Skeletal muscle satellite cell (primary cell): ENCODE measurements around the gene TMED5.
"Not testable (repeated sequence)": the region's sequence is repeated elsewhere in the genome, so short reads cannot be mapped to it uniquely, and the experiment has no call there.

Experiments
- H3K27me3 ChIP-seq: 2 replicates; pipeline ENCODE4 v1.7.0; 2013; ENCODE audit warnings: low read length; ENCODE audit not compliant: control insufficient read depth, insufficient read depth
- H3K36me3 ChIP-seq: 2 replicates; pipeline ENCODE4 v1.7.0; 2013; ENCODE audit warnings: mild to moderate bottlenecking, control low read depth, low read length; ENCODE audit not compliant: insufficient read depth
- H3K4me1 ChIP-seq: 2 replicates; pipeline ENCODE4 v1.7.0; 2013; ENCODE audit warnings: low read length; ENCODE audit not compliant: control insufficient read depth, insufficient read depth
- H3K4me2 ChIP-seq: 2 replicates; pipeline ENCODE4 v1.7.0; 2013; ENCODE audit warnings: mild to moderate bottlenecking, low read length
- H3K4me3 ChIP-seq: 2 replicates; pipeline ENCODE4 v1.7.0; 2013; ENCODE audit warnings: low read length
- H3K9ac ChIP-seq: 2 replicates; pipeline ENCODE4 v1.7.0; 2013; ENCODE audit warnings: mild to moderate bottlenecking, low read depth, low read length, moderate library complexity
- H3K9me3 ChIP-seq: replicated peaks from 2 replicates; pipeline ENCODE4 v1.7.0; 2013; ENCODE audit warnings: mild to moderate bottlenecking, control low read depth, low read length

The TMED5 gene

GRCh38 chr1:93170141-93170678, 10.0 kb downstream of the TMED5 start:
- not testable (repeated sequence) for H3K36me3 ChIP-seq

GRCh38 chr1:93167006-93167405, 13.2 kb downstream of the TMED5 start:
- H3K9me3 ChIP-seq, result no peaks in the 10 kb centered on the region

More at GRCh38 chr1:93170141-93170678, 10.0 kb downstream of the TMED5 start:
- H3K9me3 ChIP-seq, H3K9ac ChIP-seq, H3K4me2 ChIP-seq, H3K4me3 ChIP-seq, H3K27me3 ChIP-seq: not testable (repeated sequence)
- peaks cover 11% of the 10 kb centered on the region for H3K4me1 ChIP-seq

GRCh38 chr1:93165895-93166294, 14.3 kb downstream of the TMED5 start:
- H3K36me3 ChIP-seq, result peaks cover 11% of the 10 kb centered on the region
- H3K4me2 ChIP-seq, H3K4me1 ChIP-seq, H3K9ac ChIP-seq, H3K4me3 ChIP-seq, H3K27me3 ChIP-seq, H3K9me3 ChIP-seq: not testable (repeated sequence)

More at GRCh38 chr1:93167006-93167405, 13.2 kb downstream of the TMED5 start:
- Histone ChIP-seq H3K4me2 (no peak overlapping the region), H3K27me3 (no peaks in the 10 kb centered on the region), H3K4me1 (peaks cover 6% of the 10 kb centered on the region), H3K4me3 (no peak overlapping the region), H3K36me3 (peaks cover 3% of the 10 kb centered on the region), H3K9ac (no peak overlapping the region)

- H3K4me2 ChIP-seq, result no peak overlapping the region
- H3K36me3 ChIP-seq, result peaks cover 11% of the 10 kb centered on the region
- no peak overlapping the region for H3K9ac ChIP-seq
- no peaks in the 10 kb centered on the region for H3K9me3 ChIP-seq
- H3K4me3 ChIP-seq, result no peak overlapping the region
- H3K4me1 ChIP-seq, result no peaks in the 10 kb centered on the region
- H3K27me3 ChIP-seq, result no peaks in the 10 kb centered on the region
Measured at GRCh38 chr1:93164816-93165215, 15.4 kb downstream of the TMED5 start.

GRCh38 chr1:93163314-93163713, 16.9 kb downstream of the TMED5 start:
- not testable (repeated sequence) for H3K9ac ChIP-seq, H3K4me1 ChIP-seq, H3K9me3 ChIP-seq, H3K4me3 ChIP-seq, H3K4me2 ChIP-seq, H3K27me3 ChIP-seq
- H3K36me3 ChIP-seq, result peaks cover 18% of the 10 kb centered on the region

- H3K9ac ChIP-seq, result no peak overlapping the region
Measured at GRCh38 chr1:93159337-93159736, 20.9 kb downstream of the TMED5 start.

GRCh38 chr1:93155335-93155734, 24.9 kb downstream of the TMED5 start:
- Histone ChIP-seq H3K4me3 (no peak overlapping the region), H3K4me2 (no peak overlapping the region), H3K4me1 (peaks cover 9% of the 10 kb centered on the region), H3K9ac (no peak overlapping the region), H3K9me3 (no peaks in the 10 kb centered on the region), H3K27me3 (no peaks in the 10 kb centered on the region), H3K36me3 (peaks cover 42% of the 10 kb centered on the region)

More at GRCh38 chr1:93159337-93159736, 20.9 kb downstream of the TMED5 start:
- Histone ChIP-seq H3K9me3 (no peaks in the 10 kb centered on the region), H3K36me3 (peaks cover 36% of the 10 kb centered on the region), H3K4me3 (no peak overlapping the region), H3K27me3 (no peaks in the 10 kb centered on the region), H3K4me1 (peaks cover 9% of the 10 kb centered on the region), H3K4me2 (no peak overlapping the region)

GRCh38 chr1:93154898-93155297, 25.3 kb downstream of the TMED5 start:
- Histone ChIP-seq H3K4me3 (no peak overlapping the region), H3K9me3 (no peaks in the 10 kb centered on the region), H3K36me3 (peaks cover 46% of the 10 kb centered on the region), H3K9ac (no peak overlapping the region), H3K27me3 (no peaks in the 10 kb centered on the region), H3K4me2 (no peak overlapping the region), H3K4me1 (peaks cover 9% of the 10 kb centered on the region)

GRCh38 chr1:93152835-93153234, 27.4 kb downstream of the TMED5 start:
- no peak overlapping the region for H3K4me2 ChIP-seq
- H3K4me3 ChIP-seq, result no peak overlapping the region
- H3K36me3 ChIP-seq, result peaks cover 54% of the 10 kb centered on the region
- no peak overlapping the region for H3K9ac ChIP-seq
- H3K4me1 ChIP-seq, result peaks cover 16% of the 10 kb centered on the region
- no peaks in the 10 kb centered on the region for H3K9me3 ChIP-seq
- no peaks in the 10 kb centered on the region for H3K27me3 ChIP-seq

GRCh38 chr1:93151474-93151873, 28.7 kb downstream of the TMED5 start:
- no peak overlapping the region for H3K9ac ChIP-seq
- H3K9me3 ChIP-seq, result no peaks in the 10 kb centered on the region
- H3K4me2 ChIP-seq, result no peak overlapping the region
- H3K27me3 ChIP-seq, result no peaks in the 10 kb centered on the region
- no peak overlapping the region for H3K4me3 ChIP-seq
- peaks cover 20% of the 10 kb centered on the region for H3K4me1 ChIP-seq
- peaks cover 49% of the 10 kb centered on the region for H3K36me3 ChIP-seq

GRCh38 chr1:93150729-93151128, 29.5 kb downstream of the TMED5 start:
- H3K9me3 ChIP-seq, result no peaks in the 10 kb centered on the region
- H3K36me3 ChIP-seq, result peaks cover 43% of the 10 kb centered on the region
- no peak overlapping the region for H3K4me3 ChIP-seq
- no peak overlapping the region for H3K9ac ChIP-seq
- H3K27me3 ChIP-seq, result no peaks in the 10 kb centered on the region
- no peak overlapping the region for H3K4me2 ChIP-seq
- peaks cover 22% of the 10 kb centered on the region for H3K4me1 ChIP-seq

GRCh38 chr1:93148001-93148400, 32.2 kb downstream of the TMED5 start:
- Histone ChIP-seq H3K9me3 (no peaks in the 10 kb centered on the region), H3K9ac (no peak overlapping the region), H3K4me2 (peak overlapping the region; percentile 17), H3K4me3 (no peak overlapping the region), H3K27me3 (no peaks in the 10 kb centered on the region), H3K4me1 (peaks cover 13% of the 10 kb centered on the region), H3K36me3 (peaks cover 31% of the 10 kb centered on the region)
